ENCODE data around the gene GUCY2D. TPM values are rescaled to one million over a fixed set of nuclear protein-coding genes. Genes with fewer than 3 reads are reported as not detected.

Gene GUCY2D
- total and polyA plus RNA-seq, 2 donors from 2014 or later = 0.19 to 0.24 TPM

- H3K4me3 ChIP-seq (ENCODE audit: low read length in 3 of 3) = no peak overlapping the region
- H3K9ac ChIP-seq (ENCODE audit: low read length in 3 of 3) = no peak overlapping the region
- no peaks in the 10 kb centered on the region for H3K9me3 ChIP-seq (ENCODE audit: control insufficient read depth in 2 of 3, insufficient read depth in 1 of 3, low read length in 3 of 3)
- H3K27ac ChIP-seq (ENCODE audit: low read depth in 2 of 2, low read length in 2 of 2) = no peak overlapping the region
- no peaks in the 10 kb centered on the region for H3K27me3 ChIP-seq (ENCODE audit: control insufficient read depth, insufficient read depth, low read length)
- H3K36me3 ChIP-seq (ENCODE audit: control insufficient read depth in 2 of 3, insufficient read depth in 3 of 3, low read length in 3 of 3) = no peaks in the 10 kb centered on the region
- peak in 2 of 5 donors; percentile 2 to 7 for DNase-seq
- no peak for TF ChIP-seq CTCF (IDR thresholded peaks at IDR 0.05; ENCODE audit: borderline replicate concordance, extremely low read depth, insufficient read depth)
- intact Hi-C loops (cut with DNase I) = no loop called here
- no peaks in the 10 kb centered on the region for H3K4me1 ChIP-seq (ENCODE audit: control insufficient read depth in 2 of 3, insufficient read depth in 2 of 3, low read depth in 1 of 3, low read length in 3 of 3)
- no peak for FAIRE-seq
Observed at GRCh38 chr17:8029121-8029520, 26.7 kb downstream of the GUCY2D start.

- DNase-seq (peak in 1 of 5 donors; percentile 53), FAIRE-seq (no peak)
- H3K27ac ChIP-seq (ENCODE audit: low read depth in 2 of 2, low read length in 2 of 2) = no peak overlapping the region
- no peaks in the 10 kb centered on the region for H3K9me3 ChIP-seq (ENCODE audit: control insufficient read depth in 2 of 3, insufficient read depth in 1 of 3, low read length in 3 of 3)
- H3K4me3 ChIP-seq (ENCODE audit: low read length in 3 of 3) = no peak overlapping the region
- H3K36me3 ChIP-seq (ENCODE audit: control insufficient read depth in 2 of 3, insufficient read depth in 3 of 3, low read length in 3 of 3) = no peaks in the 10 kb centered on the region
- intact Hi-C loops (cut with DNase I) = no loop called here
- no peak overlapping the region for H3K9ac ChIP-seq (ENCODE audit: low read length in 3 of 3)
- TF ChIP-seq CTCF (IDR thresholded peaks at IDR 0.05; ENCODE audit: borderline replicate concordance, extremely low read depth, insufficient read depth) = no peak
- H3K4me1 ChIP-seq (ENCODE audit: control insufficient read depth in 2 of 3, insufficient read depth in 2 of 3, low read depth in 1 of 3, low read length in 3 of 3) = no peaks in the 10 kb centered on the region
- no peaks in the 10 kb centered on the region for H3K27me3 ChIP-seq (ENCODE audit: control insufficient read depth, insufficient read depth, low read length)
Observed at GRCh38 chr17:8031261-8031661, 28.8 kb downstream of the GUCY2D start.

GRCh38 chr17:8031950-8032349, 29.5 kb downstream of the GUCY2D start:
- intact Hi-C loops (cut with DNase I) = no loop called here
- Histone ChIP-seq H3K9ac (ENCODE audit: low read length in 3 of 3) (no peak overlapping the region), H3K27ac (ENCODE audit: low read depth in 2 of 2, low read length in 2 of 2) (no peak overlapping the region), H3K4me1 (ENCODE audit: control insufficient read depth in 2 of 3, insufficient read depth in 2 of 3, low read depth in 1 of 3, low read length in 3 of 3) (no peaks in the 10 kb centered on the region), H3K27me3 (ENCODE audit: control insufficient read depth, insufficient read depth, low read length) (no peaks in the 10 kb centered on the region), H3K4me3 (ENCODE audit: low read length in 3 of 3) (no peak overlapping the region), H3K9me3 (ENCODE audit: control insufficient read depth in 2 of 3, insufficient read depth in 1 of 3, low read length in 3 of 3) (no peaks in the 10 kb centered on the region), H3K36me3 (ENCODE audit: control insufficient read depth in 2 of 3, insufficient read depth in 3 of 3, low read length in 3 of 3) (no peaks in the 10 kb centered on the region)
- TF ChIP-seq CTCF (IDR thresholded peaks at IDR 0.05; ENCODE audit: borderline replicate concordance, extremely low read depth, insufficient read depth) = no peak
- FAIRE-seq = no peak
- DNase-seq = no peak

GRCh38 chr17:8032442-8032841, 30.0 kb downstream of the GUCY2D start:
- Histone ChIP-seq H3K4me3 (ENCODE audit: low read length in 3 of 3) (no peak overlapping the region), H3K9me3 (ENCODE audit: control insufficient read depth in 2 of 3, insufficient read depth in 1 of 3, low read length in 3 of 3) (no peaks in the 10 kb centered on the region), H3K4me1 (ENCODE audit: control insufficient read depth in 2 of 3, insufficient read depth in 2 of 3, low read depth in 1 of 3, low read length in 3 of 3) (no peaks in the 10 kb centered on the region), H3K27ac (ENCODE audit: low read depth in 2 of 2, low read length in 2 of 2) (no peak overlapping the region), H3K27me3 (ENCODE audit: control insufficient read depth, insufficient read depth, low read length) (no peaks in the 10 kb centered on the region), H3K9ac (ENCODE audit: low read length in 3 of 3) (no peak overlapping the region), H3K36me3 (ENCODE audit: control insufficient read depth in 2 of 3, insufficient read depth in 3 of 3, low read length in 3 of 3) (no peaks in the 10 kb centered on the region)
- FAIRE-seq = no peak
- DNase-seq = no peak
- TF ChIP-seq CTCF (IDR thresholded peaks at IDR 0.05; ENCODE audit: borderline replicate concordance, extremely low read depth, insufficient read depth) = no peak
- intact Hi-C loops (cut with DNase I) = no loop called here

Data from kidney (tissue), 14 donors.